Left kidney (tissue), 8 donors: ENCODE data around the gene ACKR2. TPM values are rescaled to one million over a fixed set of nuclear protein-coding genes. Genes with fewer than 3 reads are reported as not detected.
A peak's percentile ranks its signal among the peaks of the same experiment; 100 is the strongest.

Source experiments
- DNase-seq: peaks from one replicate; pipeline ENCODE4 v3.0.0-alpha.2; 2013
- long read RNA-seq, 8 donors: transcript quantifications; one replicate each; lab custom pipeline, GENCODE V29; 2026
- polyA plus RNA-seq: library from polyadenylated mRNA; unstranded; fragments of 120-200 nt; gene quantifications from one replicate; pipeline ENCODE4 v1.2.1, GENCODE V29; 2013; ENCODE audit not compliant: insufficient read length

ACKR2 gene, protein sequence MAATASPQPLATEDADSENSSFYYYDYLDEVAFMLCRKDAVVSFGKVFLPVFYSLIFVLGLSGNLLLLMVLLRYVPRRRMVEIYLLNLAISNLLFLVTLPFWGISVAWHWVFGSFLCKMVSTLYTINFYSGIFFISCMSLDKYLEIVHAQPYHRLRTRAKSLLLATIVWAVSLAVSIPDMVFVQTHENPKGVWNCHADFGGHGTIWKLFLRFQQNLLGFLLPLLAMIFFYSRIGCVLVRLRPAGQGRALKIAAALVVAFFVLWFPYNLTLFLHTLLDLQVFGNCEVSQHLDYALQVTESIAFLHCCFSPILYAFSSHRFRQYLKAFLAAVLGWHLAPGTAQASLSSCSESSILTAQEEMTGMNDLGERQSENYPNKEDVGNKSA
- polyA plus RNA-seq: 2.7 TPM
- long read RNA-seq, donor 1: 0 reads
- long read RNA-seq, donor 2: 0 reads
- long read RNA-seq, donor 3: 0 reads
- long read RNA-seq, donor 4: 0 reads
- long read RNA-seq, donor 5: 0 reads
- long read RNA-seq, donor 6: 0 reads
- long read RNA-seq, donor 7: 0 reads
- long read RNA-seq, donor 8, partial matches to known transcripts: 0 of 1 reads
- long read RNA-seq, donor 8, other reads (novel, unspliced or antisense): 0 of 1 reads

DNA sequence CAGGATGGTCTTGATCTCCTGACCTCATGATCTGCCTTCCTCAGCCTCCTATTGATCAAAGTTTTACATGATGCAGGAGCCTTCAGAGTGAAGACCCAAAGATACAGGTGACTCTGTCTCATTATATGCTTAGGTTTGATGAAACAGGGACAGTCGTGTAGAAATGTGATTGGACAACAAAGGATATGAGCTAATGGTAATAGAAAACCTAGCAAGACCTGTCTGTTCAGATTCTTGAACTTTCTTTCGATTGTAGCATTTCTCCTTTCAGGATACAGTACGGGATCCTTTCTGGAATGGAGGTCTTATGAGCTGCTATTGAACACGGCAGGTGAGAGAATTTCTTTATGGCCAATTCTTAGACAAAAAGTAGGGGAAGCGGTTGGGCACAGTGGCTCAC is at the start of gene ACKR2:
ACKR2 (plus strand) TSS at position 244 of the 400 bp plus-strand sequence. CDS start 55,058 bp downstream, outside the sequence.
- no peak for DNase-seq

DNA sequence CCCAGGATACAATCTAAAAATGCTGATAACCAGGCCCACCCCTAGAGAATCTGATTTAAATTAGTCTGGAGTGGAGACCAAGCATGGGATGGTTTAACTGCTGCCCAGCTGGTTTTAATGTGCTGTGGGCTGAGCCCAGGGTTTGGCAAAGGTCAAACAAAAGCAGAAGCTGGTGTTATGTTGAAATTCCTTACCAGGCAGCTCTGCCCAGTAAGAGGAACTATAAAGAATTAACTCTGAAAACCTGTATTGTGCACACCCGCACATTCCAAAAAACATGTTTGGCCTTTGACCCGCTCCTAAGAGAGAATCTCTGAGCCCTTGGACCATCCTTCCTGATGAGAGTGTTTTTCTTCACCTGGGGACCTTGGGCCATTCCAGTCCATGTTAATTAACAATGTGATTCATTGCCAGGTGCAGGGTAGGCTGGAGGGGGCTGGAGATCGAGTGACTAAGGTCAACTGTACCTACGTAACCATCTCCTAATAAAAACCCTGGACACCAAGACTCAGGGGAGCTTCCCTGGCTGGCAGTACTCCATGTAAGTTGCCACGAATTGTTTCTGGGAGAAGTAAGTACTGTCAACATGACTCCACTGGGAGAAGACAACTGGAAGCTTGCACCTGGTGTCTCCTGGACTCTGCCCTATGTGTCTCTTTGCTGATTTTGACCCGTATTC is 47.1 kb upstream of the ACKR2 start:
- no peak for DNase-seq

DNA sequence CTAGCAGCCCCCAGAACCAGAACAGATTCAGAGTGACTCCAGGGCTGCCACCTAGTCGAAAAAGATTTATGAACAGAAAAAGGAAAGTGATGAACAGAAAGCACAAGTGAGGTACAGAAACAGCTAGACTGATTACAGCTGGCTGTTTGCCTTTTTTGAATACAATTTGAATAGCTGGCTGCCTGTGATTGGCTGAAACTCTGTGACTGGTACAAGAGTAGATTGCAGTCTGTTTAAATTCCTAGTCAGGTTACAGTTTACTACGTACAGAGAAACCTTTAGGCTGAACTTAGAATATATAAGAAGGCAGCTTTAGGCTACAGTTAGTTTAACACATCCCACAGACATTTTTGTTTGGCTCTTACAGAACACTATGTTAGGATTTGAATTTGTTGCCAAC is 46.2 kb upstream of the ACKR2 start:
- no peak for DNase-seq

DNA sequence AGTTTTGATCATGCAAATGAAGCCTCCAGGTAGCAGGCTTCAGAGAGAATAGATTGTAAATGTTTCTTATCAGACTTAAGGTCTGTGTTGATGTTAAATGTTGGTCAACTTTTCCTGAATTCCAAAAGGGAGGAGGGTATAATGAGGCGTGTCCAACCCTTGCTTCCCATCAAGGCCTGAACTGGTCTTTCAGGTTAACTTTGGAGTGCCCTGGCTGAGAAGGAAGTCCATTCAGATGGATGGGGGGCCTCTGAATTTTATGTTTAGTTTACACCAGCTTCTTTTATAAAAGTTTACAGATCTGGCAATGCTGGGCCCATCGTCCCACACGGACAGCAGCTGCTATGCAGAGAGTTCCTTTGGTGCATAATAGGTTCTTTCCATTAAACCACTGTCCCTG is 45.1 kb upstream of the ACKR2 start:
- DNase-seq: no peak

DNA sequence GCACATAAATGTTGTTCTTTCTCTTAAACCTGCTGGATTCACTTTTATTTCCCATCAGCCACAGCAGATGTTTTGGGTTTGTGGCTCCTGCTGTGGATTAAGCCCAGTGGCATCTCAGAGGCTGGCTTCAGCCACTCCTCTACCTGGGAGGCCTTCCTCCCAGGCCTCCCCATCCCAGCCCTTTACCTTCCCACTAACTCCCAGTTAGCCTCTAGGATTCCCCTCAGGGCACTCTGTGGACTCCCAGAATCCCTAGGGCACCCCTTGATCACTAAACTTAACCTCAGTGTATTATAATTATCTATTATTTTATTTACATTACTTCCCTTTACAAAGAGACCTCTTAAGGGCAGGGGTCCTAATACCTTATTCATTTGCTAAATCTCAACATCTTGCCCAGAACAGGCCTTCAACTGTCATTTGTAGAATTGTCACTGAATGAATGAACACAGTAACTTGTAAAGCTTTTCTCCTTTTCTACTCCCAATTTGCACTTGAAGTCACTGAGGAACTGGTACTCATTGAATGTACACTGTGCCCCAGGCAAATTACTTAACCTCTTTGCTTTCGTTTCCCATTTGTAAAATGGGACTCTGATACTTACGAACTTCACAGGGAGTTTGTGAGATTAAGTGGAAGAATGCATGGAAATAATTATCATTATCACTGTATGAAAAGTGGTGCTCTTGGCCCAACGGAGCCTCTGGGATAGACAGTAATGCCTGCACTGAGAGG is 44.5 kb upstream of the ACKR2 start:
- no peak for DNase-seq

DNA sequence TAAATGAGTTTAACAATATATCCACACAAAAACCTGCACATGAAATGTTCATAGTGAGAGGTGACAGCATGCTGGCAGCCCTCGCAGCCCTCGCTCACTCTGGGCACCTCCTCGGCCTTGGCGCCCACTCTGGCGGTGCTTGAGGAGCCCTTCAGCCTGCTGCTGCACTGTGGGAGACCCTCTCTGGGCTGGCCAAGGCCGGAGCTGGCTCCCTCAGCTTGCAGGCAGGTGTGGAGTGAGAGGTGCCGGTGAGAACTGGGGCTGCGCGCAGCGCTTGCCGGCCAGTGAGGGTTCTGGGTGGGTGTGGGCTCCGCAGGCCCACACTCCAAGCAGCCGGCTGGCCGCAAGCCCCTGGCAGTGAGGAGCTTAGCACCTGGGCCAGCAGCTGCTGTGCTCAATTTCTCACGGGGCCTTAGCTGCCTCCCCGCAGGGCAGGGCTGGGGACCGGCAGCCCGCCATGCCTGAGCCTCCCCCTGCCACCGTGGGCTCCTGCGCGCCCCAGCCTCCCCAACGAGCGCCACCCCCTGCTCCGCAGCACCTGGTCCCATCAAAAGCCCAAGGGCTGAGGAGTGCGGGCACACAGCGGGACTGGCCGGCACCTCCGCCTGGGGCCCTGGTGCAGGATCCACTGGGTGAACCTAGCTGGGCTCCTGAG is 39.6 kb upstream of the ACKR2 start:
- no peak for DNase-seq

DNA sequence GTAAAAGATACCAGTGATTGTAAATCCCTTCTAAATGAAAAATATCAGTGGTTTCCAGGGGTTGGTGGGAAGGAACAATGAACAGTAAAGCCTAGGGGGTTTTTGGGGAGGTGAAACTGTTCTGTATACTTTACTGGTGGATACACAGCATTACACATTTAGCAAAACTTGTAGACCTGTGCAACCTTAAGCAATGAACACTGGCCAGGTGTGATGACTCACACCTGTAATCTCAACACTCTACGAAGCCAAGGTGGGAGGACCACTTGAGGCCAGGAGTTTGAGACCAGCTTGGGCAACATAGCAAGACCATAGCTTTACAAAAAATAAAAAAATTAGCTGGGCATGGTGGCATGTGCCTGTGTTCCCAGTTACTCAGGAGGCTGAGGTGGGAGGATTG is 38.0 kb upstream of the ACKR2 start:
- DNase-seq: no peak

DNA sequence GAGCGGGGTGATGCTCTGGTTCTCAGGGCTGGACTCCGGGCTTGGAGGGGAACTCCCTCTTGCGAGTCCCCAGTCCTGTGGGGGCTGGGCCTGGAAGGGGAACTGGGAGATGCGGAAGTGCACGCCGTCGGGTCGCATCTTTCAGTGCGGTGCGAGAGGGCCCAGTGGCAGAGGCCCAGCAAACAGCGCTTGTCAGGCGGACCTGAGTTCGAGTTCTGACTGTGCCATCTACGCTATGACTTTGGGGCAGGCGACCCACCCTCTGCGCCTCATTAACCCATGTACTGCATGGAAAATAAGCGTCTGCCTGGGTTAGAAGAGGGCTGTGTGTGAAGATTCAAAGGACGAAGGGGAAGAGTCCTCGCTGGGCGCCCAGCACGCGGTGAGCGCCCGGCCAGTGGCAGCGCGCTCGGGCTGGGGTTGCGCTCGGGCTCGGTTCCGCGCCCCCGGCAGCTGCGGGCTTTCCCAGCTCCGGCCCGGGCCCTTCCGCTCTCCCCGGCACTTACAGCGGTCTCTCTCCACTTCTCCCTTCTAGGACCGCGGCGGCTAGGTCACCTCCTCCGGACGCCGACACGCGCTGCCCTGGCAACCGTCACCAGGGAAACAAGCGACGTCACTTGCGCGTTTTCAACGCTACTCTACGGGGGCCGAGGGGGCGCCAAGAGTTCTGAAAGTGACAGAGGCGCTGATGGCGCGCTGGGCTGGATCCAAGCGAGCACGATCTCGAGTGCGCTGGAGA is 36.4 kb upstream of the ACKR2 start, which contains the start of gene CCDC13:
CCDC13 (minus strand) TSS at position 584 of the 739 bp plus-strand sequence. CDS start 14,908 bp downstream, outside the sequence.
- peak; percentile 96 for DNase-seq

DNA sequence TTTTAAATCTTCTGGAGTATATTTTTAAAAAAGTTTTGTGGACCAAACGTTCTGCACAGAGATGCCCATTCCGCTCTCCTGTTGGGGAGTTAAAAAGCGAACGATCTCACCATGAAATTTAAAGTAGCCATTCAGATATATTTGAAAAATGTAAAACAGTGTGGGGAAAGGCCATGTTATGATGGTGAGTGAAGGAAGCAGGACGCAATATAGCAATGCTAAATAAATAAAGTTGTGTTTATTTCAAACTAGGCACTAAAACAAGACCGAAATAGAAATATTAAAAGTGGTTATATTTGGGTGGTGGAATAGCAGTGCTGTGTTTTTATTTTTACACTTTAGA is 35.9 kb upstream of the ACKR2 start:
- no peak for DNase-seq

DNA sequence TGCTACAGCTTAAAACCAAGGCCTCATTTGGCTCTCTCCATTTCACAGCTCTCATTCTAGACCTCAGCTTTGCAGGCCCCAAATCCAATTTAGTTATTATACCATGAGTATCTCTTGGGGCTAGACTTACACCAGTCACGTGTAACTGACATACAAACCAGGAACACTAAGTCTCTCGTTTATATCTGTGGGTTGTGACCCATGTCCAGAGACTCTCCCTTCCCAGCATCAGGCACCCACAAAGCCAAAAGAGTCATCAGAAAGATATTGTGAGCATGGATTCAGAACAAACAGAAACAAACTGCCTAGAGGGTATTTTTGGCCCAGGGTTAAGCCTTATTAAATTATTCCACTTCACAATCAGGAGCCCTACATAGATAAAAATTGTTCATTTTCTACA is 30.6 kb upstream of the ACKR2 start:
- no peak for DNase-seq

DNA sequence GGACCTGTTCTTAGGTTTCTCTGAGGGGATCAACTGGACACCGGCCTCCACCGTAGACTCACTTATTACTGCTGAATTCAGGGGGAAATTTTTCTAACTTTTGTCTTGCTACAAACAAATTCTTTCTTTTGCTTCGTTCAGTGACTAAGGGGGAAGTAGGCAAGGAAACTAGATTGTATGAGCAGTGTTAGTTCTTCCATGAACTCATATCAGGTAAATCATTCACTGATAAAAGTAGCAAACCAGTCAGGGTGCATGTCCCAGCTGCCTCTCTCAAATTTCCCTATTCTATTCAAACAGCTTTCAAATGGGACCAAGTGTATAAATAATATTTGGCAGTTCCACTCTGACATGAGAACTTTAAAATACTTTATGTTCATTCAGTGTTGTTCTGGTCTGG is 28.8 kb upstream of the ACKR2 start:
- no peak for DNase-seq

DNA sequence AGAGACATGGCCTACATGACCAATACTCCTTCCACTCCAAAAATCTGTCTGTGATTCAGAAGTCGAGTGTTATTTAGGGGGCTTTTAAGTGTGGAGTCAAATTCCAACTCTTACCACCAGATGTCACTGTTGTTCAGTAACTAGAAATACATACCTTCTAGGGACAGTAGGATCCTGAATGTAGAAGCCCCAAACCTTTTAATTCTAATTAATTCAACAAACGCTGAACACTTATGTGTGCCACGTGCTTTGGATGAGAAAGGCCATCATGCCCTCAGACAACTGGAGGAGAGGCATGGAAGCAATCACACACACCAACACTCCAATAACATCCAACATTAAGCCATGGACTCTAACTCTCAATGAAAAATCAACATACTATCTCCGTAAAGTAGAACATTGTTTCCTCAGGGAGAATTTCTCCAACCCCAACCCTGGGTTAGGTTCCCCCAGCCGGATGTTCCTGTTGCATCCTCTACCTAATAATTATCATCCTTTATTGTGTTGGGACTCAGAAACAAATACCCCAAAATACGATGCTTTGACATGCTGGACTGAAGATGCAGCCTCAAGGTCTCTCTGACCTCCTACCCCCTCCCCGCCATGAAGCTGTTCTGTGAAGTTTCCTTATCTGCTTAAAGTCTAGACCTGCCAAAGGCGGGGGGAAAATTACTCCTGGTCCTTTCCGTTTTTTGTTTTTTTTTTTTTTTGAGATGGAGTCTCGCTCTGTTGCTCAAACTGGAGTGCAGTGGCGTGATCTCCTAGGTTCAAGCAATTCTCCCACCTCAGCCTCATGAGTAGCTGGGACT is 28.1 kb upstream of the ACKR2 start:
- peak; percentile 78 for DNase-seq

DNA sequence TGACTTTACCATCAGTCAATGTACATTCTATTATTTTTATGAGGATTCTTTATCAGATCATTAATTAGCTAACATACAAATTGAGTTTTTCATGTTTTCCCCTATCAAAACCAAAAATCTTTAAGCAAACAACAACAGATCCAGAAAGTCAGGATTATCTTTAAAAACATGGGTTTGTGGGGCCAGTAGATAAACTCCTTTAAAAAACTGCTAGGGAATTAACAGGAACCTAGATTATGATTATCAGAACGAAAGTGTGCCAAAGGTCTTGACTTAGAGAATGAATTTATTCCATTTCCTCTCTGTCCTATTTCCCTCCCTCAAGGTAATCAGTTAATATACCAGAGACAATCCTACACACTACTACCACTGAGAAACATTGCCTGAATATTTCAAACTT is 23.0 kb upstream of the ACKR2 start:
- DNase-seq: no peak

DNA sequence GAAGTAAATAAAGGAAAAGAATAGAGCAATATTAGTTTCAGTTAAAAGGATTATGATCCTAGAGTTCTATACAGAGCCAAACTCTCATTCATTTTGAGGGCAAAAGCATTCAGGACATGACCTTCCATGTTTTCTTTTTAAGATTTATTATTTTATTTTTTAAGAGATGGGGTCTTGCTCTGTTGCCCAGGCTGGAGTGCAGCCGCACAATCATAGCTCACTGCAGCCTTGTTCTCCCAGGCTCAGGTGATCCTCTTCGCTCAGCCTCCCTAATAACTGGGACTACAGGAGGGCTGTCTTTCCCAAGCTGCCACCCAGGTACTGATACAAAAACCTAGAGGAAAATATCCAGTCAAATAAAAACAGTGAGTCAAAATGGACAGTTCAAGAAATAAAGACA is 22.6 kb upstream of the ACKR2 start:
- DNase-seq: no peak

DNA sequence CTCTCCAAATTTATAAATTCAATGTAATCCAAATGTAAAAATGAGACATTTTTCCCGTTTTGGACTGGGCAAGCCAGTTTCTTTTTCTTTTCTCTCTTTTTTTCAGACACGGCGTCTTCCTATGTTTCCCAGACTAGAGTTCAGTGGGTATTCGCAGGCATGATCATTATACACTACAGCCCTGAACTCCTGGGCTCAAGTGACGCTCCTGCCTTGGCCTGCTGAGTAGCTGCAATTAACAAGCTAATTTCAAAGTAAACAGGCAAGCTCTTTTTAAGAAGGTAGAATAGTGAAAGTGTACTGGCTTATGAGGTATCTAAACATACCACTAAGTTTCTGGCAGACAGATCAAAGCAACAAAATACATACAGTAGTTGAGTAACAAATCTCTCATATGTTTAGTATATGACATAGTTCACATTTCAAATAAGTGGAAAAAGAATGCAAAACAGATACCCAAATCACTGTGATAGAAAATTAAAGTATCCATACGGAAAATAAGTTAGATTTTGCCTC is 18.5 kb upstream of the ACKR2 start:
- no peak for DNase-seq

DNA sequence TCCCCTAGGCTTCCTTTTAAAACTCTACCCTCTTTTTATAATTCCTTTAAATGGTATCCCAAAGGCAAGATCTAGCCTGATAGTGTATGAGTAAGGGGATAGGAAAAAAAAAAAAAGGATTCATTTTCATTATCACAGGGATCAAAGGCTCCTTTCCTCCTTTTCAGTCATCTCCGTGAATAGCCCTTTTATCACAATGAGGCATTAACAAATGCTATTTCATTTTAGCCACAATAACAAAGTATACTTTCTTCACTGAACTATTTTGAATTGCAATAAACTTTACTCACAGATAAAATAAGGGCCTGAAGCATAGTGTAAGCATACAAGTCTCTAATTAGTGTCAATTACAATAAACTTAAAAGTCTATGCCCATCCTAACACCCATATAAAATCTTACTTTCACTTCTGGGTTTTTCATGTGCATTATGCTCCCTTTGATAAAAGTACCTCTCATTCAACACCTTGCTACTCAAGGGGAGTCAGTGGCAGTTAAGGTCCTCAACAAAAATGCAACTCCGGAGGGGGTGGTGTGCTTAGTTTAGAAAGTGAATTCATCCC is 13.5 kb upstream of the ACKR2 start:
- DNase-seq: no peak

DNA sequence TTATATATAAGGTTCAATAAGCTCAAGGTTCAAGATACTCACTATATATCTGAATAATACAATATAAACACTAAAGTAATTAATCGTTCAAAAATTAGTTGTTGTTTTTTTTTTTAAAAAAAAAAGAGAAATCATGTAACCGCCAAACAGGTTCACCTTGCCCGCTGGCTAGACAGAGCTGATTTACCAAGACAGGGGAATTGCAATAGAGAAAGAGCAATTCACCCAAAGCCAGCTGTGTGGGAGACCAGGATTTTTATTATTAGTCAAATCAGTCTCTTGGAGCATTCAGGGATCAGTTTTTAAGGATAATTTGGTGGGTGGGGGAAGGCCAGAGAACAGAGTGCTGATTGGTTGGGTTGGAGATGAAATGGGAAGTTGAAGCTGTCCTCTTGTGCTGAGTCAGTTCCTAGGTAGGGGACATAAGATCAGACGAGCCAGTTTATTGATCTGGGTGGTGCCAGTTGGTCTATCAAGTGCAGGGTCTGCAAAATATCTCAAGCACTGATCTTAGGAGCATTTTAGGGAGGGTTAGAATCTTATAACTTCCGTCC is 12.8 kb upstream of the ACKR2 start:
- DNase-seq: no peak

DNA sequence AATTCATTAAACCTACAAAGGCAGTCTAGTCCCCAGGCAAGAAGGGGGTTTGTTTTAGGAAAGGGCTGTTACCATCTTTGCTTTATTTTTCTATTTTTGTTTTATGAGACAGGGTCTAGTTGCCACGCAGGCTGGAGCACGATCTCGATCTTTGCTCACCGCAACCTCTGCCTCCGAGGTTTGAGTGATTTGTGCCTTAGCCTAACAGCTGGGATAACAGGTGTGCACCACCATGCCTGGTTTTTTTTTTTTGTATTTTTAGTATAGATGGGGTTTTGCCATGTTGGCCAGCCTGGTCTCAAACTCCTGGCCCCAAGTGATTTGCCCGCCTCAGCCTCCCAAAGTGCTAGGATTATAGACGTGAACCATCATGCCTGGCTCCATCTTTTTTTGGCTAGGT is 9.9 kb upstream of the ACKR2 start:
- DNase-seq: no peak

DNA sequence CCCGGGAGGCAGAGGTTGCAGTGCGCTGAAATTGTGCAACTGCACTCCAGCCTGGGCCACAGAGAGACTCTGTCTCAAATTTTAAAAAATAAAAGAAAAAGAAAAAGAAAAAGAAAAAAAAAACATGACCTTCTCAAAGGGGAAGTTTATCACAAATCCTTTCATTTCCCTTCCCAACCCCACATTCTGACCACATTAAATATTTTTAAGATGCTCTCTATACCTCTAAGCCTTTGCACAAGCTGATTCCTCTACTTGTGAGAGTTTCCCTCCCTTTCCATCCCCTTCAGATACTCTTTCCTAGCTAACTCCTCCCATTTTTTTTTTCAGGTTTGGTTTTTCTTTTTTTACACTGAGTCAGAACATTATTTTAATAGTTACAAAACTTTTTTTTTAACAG is 9.0 kb upstream of the ACKR2 start:
- no peak for DNase-seq
